ENCODE measurements around the gene CCDC154.
A peak's percentile ranks its signal among the peaks of the same experiment; 100 is the strongest.

The CCDC154 gene

DNA sequence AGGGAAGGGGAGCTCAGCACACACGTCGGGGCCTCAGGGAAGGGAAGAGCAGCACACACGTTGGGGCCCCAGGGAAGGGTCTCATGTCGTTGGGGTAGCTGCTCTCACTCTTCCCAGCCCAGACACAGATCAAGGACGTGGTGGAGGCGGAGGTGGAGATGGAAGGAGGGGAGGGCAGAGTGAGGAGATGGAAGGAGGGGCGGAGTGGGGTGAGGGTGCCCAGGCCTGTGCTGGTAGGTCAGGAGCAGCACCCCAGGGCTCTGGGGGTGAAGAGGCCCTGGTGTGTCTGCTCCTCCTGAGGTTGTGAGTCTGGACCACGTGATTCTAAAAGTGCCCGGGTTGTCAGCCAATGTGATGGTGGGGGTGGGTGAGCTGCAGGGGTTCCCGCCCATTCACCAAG, 15.6 kb upstream of the CCDC154 start:
- intact Hi-C loops (cut with DNase I) = no loop called here
- DNase-seq = no peak

DNA sequence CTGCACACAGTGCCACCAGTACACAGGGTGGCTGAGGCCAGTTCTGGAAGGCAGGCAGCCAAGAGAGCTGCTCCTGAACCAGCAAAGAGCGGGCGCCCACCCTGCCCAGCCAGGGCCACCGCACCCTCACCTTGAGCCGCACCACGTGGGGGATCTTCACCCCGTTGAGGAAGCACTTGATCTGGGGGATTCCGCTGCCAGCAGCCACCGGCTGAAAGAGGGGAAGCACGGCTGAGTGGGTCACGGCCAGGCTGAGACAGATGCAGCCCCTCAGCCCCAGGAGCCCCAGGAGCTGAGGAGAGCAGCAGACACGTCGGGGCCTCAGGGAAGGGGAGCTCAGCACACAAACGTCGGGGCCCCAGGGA, 14.6 kb upstream of the CCDC154 start:
- intact Hi-C loops (cut with DNase I) = no loop called here
- no peak for DNase-seq

DNA sequence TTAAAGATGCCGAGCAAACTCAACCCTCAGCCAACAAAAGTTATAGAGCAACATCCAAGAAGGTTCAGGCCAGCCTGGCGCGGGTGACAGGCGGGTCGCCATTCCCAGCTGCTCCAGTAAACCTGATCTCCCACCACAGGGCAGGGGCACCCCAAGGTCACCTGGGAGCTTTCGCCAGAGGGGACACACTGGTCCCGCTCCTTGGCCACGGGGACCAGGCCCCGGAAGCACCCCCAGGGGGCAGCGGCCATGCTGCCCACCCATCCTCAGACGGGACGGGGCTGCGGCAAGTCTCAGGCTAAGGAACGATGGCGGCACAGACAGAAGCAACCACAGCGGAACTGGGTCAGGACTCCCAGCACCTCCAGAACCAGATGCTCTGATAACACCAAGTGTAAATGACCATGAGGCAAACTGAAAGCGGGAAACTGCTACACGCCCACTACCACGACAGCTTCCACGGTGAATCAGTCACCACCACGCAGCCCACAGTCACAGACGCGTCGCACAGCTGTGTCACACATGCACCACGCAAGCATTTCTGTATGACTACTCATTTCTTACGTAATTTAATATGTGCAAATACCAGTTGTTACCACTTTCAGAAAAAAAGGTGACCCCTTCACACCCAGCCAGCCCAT, 14.1 kb upstream of the CCDC154 start:
- DNase-seq = peak in 39 of 42 donors; percentile 18 to 75 (median 48)
- intact Hi-C loops (cut with DNase I) = no loop called here

DNA sequence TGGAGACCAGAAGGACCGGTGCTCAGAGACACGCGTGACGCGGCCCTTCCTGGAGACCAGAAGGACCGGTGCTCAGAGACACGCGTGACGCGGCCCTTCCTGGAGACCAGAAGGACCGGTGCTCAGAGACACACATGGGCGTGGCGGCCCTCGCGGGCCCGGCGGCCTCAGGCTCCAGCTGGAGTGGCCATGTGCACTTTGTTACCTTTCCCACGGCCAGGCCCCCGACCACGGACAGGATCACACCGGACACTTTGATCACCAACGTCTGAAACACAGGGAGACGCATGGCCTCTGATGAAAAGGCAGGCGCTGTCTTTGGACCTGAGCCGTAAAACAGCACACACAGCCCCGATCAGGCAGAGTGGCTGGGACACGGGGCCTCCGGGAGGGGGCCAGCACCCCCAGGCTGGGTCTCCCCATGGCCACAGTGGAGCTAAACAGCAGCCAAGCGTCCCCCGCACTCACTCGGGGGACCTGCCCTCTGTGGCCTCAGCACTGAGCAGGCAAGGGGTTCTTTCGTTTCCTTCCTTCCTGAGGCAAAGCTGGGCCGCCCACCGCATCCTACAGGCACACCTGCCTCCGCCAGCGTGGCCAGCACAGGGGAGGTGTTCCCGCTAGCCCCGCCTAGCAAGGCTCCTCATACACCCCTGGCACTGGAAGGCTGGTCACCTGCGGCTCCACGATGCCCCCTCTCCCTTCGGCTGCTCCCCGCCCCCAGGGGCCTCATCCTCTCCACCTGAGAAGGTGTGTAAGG, 13.3 kb upstream of the CCDC154 start:
- intact Hi-C loops (cut with DNase I) = no loop called here
- DNase-seq = no peak

DNA sequence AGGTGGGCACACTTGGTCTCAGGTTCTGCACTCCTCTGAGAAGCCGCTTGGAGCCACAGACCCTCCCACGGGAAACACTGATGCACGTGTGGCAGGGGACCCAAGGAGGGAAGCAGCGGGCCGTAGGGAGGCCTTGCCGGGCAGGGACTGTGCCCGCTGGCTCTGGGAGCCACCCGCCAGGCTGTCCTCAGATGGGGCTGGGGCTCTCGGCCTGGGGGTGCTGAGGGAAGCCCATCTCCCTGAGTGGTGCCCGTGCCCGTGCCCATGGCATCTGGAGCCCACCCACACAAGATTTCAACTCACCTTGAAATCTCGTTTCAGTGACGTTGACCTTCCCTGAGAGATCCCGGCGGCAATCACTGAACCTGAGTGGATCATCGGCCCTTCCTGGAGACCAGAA, 12.6 kb upstream of the CCDC154 start:
- no peak for DNase-seq
- intact Hi-C loops (cut with DNase I) = no loop called here

DNA sequence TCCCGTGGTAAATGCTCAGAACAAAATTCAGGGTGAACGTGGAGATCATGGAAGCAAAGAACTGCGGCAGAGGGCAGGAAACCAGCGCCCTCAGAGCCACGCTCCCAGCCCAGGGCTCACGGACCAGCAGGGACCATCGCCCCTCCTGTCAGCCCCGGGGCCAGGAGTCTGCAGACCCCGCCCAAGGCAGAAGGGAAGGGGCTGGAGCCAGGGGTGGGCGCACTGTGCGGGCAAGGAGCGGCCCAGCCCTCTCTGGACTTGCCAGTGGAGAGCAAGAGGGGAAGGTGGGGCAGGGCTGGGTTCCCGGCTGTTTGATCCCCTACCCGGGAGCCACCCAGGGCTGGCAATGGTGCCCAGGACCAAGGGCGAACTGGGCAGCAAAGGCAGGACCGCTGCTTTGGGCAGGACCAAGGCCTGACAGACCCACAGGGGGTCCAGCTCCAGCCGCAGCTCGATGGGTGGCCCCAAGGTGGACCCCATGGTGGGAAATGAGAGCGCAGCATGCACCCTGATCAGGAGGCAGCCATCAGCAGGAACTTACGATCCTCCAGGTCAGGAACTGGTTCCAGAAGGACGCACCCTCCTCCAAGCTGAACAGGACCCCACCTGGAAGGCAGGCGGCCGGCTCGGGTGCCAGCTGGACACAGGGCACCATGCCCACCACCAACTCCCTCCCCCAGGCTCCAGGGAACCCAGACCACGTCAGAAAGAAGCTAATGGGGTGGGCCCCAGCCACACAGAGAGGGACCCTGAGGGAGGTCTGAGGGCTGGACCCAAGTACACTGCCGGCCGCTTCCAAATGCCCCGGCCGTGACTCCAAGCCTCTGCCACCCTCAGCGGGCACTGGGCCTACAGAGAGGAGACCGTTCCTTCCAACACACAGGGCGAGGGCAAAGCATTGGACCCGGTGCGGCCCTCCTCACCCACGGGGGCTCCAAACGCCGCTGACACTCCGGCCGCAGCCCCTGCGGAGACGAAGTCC, 11.1 kb upstream of the CCDC154 start:
- intact Hi-C loops (cut with DNase I) = no loop called here
- DNase-seq = no peak

DNA sequence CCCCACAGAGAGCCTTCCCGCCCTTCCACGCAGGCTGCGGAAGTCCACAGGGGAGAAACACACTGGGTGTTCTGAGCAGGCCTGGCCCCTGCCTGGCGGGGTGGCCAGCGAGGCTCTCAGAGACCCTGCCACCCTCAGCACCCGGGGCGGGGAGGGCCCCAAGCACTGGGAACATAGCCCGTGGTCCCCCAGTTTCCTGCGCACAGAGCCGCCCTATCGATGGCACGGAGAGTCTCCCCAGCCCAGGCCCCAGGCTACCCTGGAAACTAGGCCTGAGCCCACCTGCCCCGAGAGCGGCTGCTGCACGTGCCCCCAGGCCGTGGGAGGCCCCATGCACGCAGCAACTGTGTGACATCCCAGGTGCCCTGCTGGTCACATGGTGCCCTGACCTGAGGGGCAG, 10.2 kb upstream of the CCDC154 start:
- intact Hi-C loops (cut with DNase I) = no loop called here
- no peak for DNase-seq

DNA sequence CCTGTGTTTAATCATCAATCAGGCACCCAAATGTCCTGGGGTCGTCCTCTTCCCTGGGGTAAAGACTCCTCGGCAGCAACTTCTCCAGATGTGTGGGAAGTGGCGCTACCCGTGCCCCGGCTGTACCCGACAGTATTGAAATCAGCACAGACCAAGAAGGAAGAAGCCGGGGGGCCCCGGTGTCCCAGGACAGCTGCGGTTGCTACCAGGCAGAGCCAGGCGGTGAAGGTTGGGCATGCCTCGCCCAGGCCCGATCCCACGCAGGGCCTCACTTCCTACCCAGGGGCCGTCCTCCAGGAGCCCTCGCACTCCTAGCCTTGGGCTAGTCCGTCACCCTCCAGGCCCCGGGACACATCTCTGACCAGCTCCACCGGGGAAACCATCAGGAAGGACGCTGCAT, 9.0 kb upstream of the CCDC154 start:
- DNase-seq = no peak
- intact Hi-C loops (cut with DNase I) = no loop called here

DNA sequence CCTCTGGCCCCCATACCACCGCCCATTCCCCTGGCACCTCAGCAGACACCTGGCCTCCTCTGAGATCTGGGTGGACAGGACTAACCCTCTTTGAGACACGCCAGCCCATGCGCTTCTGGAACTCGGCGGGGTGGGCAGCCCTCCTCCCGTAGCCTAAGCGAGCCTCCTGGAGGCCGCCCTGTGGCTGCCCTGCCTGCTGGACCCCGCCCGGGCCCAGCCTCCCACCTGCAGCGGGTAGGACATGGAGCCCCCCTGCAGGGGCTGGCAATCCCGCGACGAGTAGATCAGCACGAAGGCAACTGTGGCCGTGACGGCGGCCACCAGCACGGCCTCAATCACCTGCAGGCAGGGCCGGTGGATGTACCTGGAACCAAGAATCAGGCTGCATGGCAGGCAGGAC, 8.2 kb upstream of the CCDC154 start:
- intact Hi-C loops (cut with DNase I) = no loop called here
- DNase-seq = no peak

DNA sequence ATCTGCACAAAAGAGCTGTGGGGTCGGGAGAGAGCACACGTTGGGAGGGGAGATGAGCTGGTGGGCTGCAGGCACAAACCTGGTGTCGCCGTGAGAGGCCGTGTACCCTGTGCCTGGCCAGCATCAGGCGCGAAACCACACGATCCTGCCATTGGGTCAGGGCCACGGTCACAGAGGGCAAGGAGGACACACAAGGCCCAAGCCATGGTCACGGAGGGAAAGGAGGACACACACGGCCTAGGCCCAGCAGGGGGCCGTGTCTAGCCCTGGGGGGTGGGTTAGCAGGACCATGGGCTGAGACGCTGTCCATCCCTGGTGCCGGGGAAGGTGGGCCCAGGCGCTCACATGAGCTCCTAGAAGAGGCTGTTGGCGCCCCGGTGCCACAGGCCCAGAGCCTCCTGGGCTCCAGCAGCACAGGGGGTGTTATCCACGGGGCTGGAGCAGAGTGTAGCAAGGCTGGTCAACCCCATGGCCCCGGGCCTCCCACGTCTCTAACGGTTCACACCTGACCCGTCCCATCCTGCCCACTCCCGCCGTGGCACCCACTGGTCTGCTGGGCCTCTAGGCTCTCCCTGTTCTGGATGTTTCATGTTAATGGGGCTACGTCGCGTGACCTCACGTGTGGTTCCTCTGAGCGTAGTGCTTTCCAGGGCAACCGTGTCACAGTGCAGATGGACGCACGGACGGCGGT, 7.5 kb upstream of the CCDC154 start:
- intact Hi-C loops (cut with DNase I) = no loop called here
- no peak for DNase-seq

DNA sequence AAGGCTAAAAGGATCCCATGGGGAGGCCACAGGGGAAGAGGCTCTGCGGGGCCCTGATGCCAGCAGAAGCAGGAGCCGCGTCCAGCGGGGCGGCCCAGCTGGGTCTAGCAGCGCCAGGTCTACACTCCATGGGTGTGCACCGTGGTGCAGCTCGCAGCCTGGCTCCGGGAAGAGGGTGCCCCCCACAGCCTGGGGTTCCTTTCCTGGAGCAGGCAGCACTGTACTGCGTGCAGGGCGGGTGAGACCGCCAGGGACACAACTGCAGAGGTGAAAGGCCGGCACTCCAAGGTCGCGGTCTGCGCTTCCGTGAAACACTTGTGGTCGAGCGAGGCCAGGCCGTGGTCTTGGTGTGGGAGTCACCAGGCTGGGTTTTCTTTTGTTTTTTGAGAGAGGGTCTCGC, 6.5 kb upstream of the CCDC154 start:
- intact Hi-C loops (cut with DNase I) = no loop called here

DNA sequence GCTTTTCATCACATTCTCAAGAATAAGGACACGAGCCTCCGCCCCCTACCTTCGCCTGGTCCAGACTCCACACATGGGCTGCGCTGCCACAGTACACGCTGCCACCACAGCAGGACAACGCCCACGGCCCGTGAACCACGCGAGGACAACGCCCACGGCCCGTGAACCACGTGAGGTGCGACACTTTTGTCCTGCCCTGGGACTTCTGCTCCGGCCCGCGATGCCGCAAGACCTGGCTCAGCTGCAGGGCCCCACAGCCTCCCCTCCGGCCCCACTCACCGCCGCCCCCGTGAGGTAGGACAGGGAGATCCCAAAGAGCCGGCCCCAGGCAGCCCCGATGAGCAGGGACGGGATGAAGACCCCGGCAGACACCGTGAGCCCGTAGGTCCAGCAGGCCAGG, 5.9 kb upstream of the CCDC154 start:
- no peak for DNase-seq
- intact Hi-C loops (cut with DNase I) = no loop called here

More for the DNA sequence above, 6.5 kb upstream of the CCDC154 start:
- DNase-seq = no peak

DNA sequence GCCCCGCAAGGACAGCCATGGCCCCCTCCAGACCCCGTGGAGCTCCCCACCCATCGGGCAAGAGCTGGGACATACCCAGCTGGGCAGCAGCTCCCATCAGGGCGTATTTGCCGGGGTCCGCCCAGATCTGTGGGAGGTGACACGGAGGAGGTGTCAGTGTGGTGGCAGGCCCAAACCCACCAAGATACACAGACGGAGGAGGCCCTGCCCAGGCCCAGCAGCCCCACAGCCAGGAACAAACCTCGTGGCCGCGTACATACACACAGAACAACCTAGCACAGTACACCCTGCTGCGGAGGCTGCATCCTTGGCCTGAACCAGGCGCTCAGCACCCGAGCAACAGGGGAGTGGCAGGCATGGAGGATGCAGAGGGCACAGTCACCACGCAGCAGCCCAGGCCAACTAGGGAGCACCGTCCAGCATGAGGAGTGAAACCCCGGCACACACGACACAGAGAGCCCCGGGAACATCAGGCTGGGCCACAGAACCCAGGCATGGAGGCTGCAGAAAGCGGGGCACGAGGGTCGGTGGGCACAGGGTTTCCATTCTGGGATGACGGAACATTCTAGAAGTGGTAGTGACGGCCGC, 4.9 kb upstream of the CCDC154 start:
- no peak for DNase-seq
- intact Hi-C loops (cut with DNase I) = no loop called here

DNA sequence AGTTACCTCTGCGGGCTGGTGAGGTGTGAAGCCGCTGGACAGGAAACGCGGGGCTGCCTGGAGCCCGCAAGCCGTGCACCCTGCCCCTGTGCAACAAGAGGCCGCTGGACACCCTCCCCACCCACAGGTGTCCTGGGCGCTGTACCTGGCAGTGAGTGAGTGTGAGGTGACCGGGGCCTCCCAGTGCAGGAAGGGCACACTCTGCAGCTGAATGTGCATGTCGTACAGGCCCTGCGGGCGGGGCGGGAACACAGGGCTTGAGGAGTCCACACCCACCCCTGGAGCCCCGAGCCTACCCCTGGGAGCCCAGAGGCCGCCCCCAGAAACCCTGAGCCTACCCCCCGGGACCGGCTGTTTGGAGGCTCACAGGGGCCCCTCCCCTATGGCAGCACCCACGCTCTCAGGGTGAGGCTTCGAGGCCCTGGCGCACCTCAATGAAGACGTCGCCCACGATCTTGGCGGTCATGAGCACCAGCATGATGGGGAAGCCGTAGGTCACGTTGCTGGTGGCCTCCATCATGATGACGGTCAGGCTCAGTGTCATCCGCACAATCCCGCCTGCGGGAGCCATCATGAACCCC, 4.3 kb upstream of the CCDC154 start:
- peak in 18 of 42 donors; percentile 3 to 50 (median 27) for DNase-seq
- intact Hi-C loops (cut with DNase I) = no loop called here

DNA sequence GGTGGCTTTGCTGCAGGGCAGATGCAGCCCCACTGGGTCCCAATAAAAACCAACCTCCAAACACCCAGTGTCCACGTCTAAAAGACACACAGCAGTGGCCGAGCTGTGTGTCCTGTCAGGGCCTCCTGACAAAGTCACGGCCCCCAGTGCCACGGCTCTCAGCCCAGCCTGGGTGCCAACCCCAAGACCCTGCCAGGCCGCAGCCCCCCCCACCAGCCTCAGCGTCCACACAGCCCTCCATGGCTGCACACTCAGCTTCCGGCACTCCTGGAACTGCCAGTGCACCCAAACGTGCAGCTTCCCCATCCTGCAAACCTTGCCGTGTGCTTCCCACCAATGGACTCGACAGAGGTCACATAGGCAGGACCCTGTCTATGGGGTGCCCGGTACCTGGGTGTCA, 3.6 kb upstream of the CCDC154 start:
- no peak for DNase-seq
- intact Hi-C loops (cut with DNase I) = no loop called here

DNA sequence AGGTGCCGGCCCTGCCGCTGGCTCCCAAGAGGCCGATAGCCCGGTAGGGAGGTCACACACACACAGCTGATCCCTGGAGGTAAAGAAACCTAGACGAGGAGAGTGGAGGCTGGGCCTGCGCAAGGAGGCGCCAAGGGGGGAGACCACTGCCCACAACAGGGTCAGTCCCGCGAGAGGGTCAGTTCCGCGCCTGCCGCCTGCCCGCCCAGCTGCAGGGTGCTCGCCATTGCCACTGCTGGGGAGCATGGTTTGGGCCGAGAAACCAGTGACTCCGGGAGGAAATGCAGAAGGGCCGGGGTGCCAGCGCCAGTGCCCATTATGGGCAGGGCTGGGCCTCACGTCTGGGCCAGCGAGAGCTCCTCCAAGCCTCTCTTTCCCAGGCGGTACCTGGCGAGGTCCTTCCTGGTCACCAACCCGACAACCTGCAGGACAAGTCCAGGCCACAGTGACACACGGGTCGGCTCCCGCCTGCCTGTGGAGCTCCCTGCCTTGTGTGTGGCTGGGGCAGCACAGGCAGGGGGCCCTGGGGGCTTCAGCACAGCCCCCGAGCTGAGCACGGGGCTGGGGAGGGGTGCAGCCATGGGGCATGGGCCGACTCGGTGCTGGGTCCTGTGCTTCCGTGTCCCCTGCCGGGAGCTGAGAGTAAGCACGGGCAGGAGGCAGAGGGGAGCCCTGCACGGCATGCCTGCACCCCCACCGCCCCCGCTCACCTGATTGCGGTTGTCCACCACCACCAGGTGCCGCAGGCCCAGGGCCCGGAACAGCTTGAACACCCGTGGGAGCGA, 2.1 kb upstream of the CCDC154 start:
- no peak for DNase-seq
- intact Hi-C loops (cut with DNase I) = no loop called here

DNA sequence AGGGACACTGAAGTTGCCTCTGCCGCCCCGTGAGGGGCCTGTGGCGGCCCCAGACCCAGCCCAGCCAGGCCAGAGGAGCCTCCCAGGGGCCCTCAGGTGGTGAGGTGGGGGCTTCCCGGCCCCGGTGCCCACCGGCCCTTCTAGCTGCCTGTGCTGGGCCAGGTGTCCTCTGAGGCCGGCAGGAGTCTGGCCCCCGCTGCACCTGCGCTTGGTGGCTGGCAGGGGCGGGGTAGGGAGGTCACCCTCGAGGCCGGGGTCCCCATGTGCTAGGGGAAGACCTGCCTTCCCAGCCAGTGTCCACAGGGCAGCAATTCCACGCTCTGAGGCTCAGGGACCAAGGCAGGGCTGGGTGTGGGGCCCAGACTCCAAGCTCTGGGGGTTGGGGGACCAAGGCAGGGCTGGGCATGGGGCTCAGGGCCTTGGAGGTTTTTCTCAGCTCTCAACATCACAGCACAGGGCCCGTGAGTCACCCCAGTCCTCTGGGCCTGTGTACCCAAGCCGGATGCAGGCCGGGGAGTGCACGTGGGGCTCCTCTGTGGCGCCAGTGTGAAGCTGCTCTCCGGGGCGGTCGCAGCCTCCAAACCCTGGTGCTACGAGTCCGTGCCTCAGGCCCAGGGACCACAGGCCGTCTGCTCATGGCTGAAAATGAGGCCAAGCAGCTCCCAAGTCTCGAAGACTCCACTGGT, 1.3 kb upstream of the CCDC154 start:
- intact Hi-C loops (cut with DNase I) = no loop called here
- no peak for DNase-seq

All from head of caudate nucleus (tissue), 42 donors.